Measurements from ENCODE around the gene SLC8B1. TPM values are rescaled to one million over a fixed set of nuclear protein-coding genes. Genes with fewer than 3 reads are reported as not detected.

The SLC8B1 gene
- polyA plus RNA-seq, 1 donor from 2014 or later, result 1.1 TPM

- Histone ChIP-seq H3K9me2 (ENCODE audit: insufficient read depth, low read length) (no peaks in the 10 kb centered on the region), H3K79me2 (replicated peaks; ENCODE audit: insufficient read depth, low read length) (no peaks in the 10 kb centered on the region), H3K4me2 (ENCODE audit: low read length) (no peak overlapping the region), H3K9me3 (ENCODE audit: low read length) (no peaks in the 10 kb centered on the region), H3K9ac (ENCODE audit: low read length) (no peak overlapping the region), H4K20me1 (ENCODE audit: insufficient read depth) (no peaks in the 10 kb centered on the region), H3K36me3 (ENCODE audit: insufficient read depth, low read length) (no peaks in the 10 kb centered on the region), H3K27ac (ENCODE audit: low read length) (no peak overlapping the region), H3K27me3 (ENCODE audit: insufficient read depth, low read depth, low read length) (peaks cover 26% of the 10 kb centered on the region), H2AFZ (ENCODE audit: low read depth, low read length) (no peak overlapping the region), H3F3A (ENCODE audit: insufficient read depth, low read length, poor library complexity, severe bottlenecking) (no peaks in the 10 kb centered on the region), H3K4me3 (ENCODE audit: low read length) (peak overlapping the region; percentile 66)
- TF ChIP-seq POLR2AphosphoS5 (IDR thresholded peaks at IDR 0.05) (no peak), EP300 (conservative IDR thresholded peaks at IDR 0.05; ENCODE audit: poor library complexity, severe bottlenecking) (no peak), REST (IDR thresholded peaks at IDR 0.05; ENCODE audit: borderline replicate concordance) (no peak), CTCF (IDR thresholded peaks at IDR 0.05; ENCODE audit: poor library complexity, severe bottlenecking) (no peak), MXI1 (conservative IDR thresholded peaks at IDR 0.05; ENCODE audit: poor library complexity, severe bottlenecking) (no peak), EZH2 (IDR thresholded peaks at IDR 0.05; ENCODE audit: borderline replicate concordance, insufficient read depth, low read length, poor library complexity, severe bottlenecking) (no peak), SMC3 (conservative IDR thresholded peaks at IDR 0.05; ENCODE audit: poor library complexity) (no peak), RAD21 (conservative IDR thresholded peaks at IDR 0.05) (no peak), TAF1 (IDR thresholded peaks at IDR 0.05; ENCODE audit: low read depth) (no peak)
These were observed 778 bp downstream of the SLC8B1 start for GRCh38 chr12:113333877-113334785.

- H3K9ac ChIP-seq (ENCODE audit: low read length), result no peak overlapping the region
These were observed 1.5 kb downstream of the SLC8B1 start for GRCh38 chr12:113333418-113333750.

More at GRCh38 chr12:113333418-113333750, 1.5 kb downstream of the SLC8B1 start:
- Histone ChIP-seq H3K79me2 (replicated peaks; ENCODE audit: insufficient read depth, low read length) (no peaks in the 10 kb centered on the region), H2AFZ (ENCODE audit: low read depth, low read length) (no peak overlapping the region), H3K9me2 (ENCODE audit: insufficient read depth, low read length) (no peaks in the 10 kb centered on the region), H3K9me3 (ENCODE audit: low read length) (no peaks in the 10 kb centered on the region), H3K36me3 (ENCODE audit: insufficient read depth, low read length) (no peaks in the 10 kb centered on the region), H3K27me3 (ENCODE audit: insufficient read depth, low read depth, low read length) (peaks cover 26% of the 10 kb centered on the region), H3K4me3 (ENCODE audit: low read length) (no peak overlapping the region), H4K20me1 (ENCODE audit: insufficient read depth) (no peaks in the 10 kb centered on the region), H3K4me2 (ENCODE audit: low read length) (no peak overlapping the region), H3F3A (ENCODE audit: insufficient read depth, low read length, poor library complexity, severe bottlenecking) (no peaks in the 10 kb centered on the region), H3K27ac (ENCODE audit: low read length) (no peak overlapping the region)
- TF ChIP-seq SMC3 (conservative IDR thresholded peaks at IDR 0.05; ENCODE audit: poor library complexity), result no peak
- TF ChIP-seq MXI1 (conservative IDR thresholded peaks at IDR 0.05; ENCODE audit: poor library complexity, severe bottlenecking), result no peak
- TF ChIP-seq CTCF (IDR thresholded peaks at IDR 0.05; ENCODE audit: poor library complexity, severe bottlenecking), result no peak
- TF ChIP-seq EP300 (conservative IDR thresholded peaks at IDR 0.05; ENCODE audit: poor library complexity, severe bottlenecking), result no peak
- no peak for TF ChIP-seq EZH2 (IDR thresholded peaks at IDR 0.05; ENCODE audit: borderline replicate concordance, insufficient read depth, low read length, poor library complexity, severe bottlenecking)
- no peak for TF ChIP-seq TAF1 (IDR thresholded peaks at IDR 0.05; ENCODE audit: low read depth)
- no peak for TF ChIP-seq POLR2AphosphoS5 (IDR thresholded peaks at IDR 0.05)
- TF ChIP-seq REST (IDR thresholded peaks at IDR 0.05; ENCODE audit: borderline replicate concordance), result no peak
- no peak for TF ChIP-seq RAD21 (conservative IDR thresholded peaks at IDR 0.05)

Measured in neural cell (in vitro differentiated cells).